Uterus (tissue), 4 donors: ENCODE measurements around the gene EFTUD2. TPM values are rescaled to one million over a fixed set of nuclear protein-coding genes. Genes with fewer than 3 reads are reported as not detected.

Experiments
- DNase-seq, 2 donors: peaks; one replicate each; pipeline ENCODE4 v3.0.0-alpha.2; 2019 to 2020
- H3K27ac ChIP-seq, 2 donors: fragments of 200-600 bp; sonication (generic); 1 replicate in 1 of 2; 2 replicates in 1 of 2; pipeline ENCODE4 v1.5.1; 2016 to 2018
- H3K27me3 ChIP-seq, 2 donors: fragments of 200-600 bp; sonication (generic); one replicate each; pipeline ENCODE4 v1.5.1; 2018 to 2019; ENCODE audit warnings: control low read depth in 1 of 2
- H3K36me3 ChIP-seq, 2 donors: fragments of 200-600 bp; sonication (generic); one replicate each; pipeline ENCODE4 v1.5.1; 2019; ENCODE audit warnings: control low read depth in 1 of 2
- H3K4me1 ChIP-seq, 2 donors: fragments of 200-600 bp; sonication (generic); one replicate each; pipeline ENCODE4 v1.5.1; 2018 to 2019; ENCODE audit warnings: control low read depth in 1 of 2
- H3K4me3 ChIP-seq, 2 donors: fragments of 200-600 bp; sonication (generic); 1 replicate in 1 of 2; 2 replicates in 1 of 2; pipeline ENCODE4 v1.5.1; 2018 to 2019; ENCODE audit warnings: mild to moderate bottlenecking in 1 of 2
- H3K9me3 ChIP-seq, 2 donors: fragments of 200-600 bp; sonication (generic); one replicate each; pipeline ENCODE4 v1.5.1; 2019; ENCODE audit warnings: control low read depth in 1 of 2
- CTCF ChIP-seq, 4 experiments: fragments of 200-600 bp in 2 of 4; fragments of 450-650 bp in 2 of 4; sonication (generic) in 2 of 4; IDR thresholded peaks; one replicate each; pipeline ENCODE4 v1.5.1; 2016 to 2019; ENCODE audit warnings: antibody characterized with exemption in 4 of 4, mild to moderate bottlenecking in 2 of 4, moderate library complexity in 1 of 4
- POLR2A ChIP-seq, 2 donors: fragments of 450-650 bp; IDR thresholded peaks; one replicate each; pipeline ENCODE4 v1.6.1; 2016; ENCODE audit warnings: antibody characterized with exemption in 2 of 2, mild to moderate bottlenecking in 1 of 2, moderate library complexity in 1 of 2
- intact Hi-C: fragments of 100-400 bp; cut with DNase I; formaldehyde crosslinking; loops from one replicate; pipeline ENCODE4 v1.15.1; 2023; ENCODE audit warnings: low total_unique reads
- total RNA-seq, 4 donors: library from RNA; depleted of rRNA in 3 of 4; stranded (reverse); fragments of >200 nt in 3 of 4; gene quantifications; one replicate each; pipeline versions ENCODE4 v1.1.0 to v1.2.4, GENCODE V29; 2014 to 2023
- donor health status: DM: yes; HTN: yes; CAD: no.

The EFTUD2 gene
- total RNA-seq, 4 donors from 2014 or later = 12.4 to 129 (median 64.7) TPM

- no peaks in the 10 kb centered on the region for H3K27me3 ChIP-seq
- no peak for DNase-seq
- no peaks in the 10 kb centered on the region for H3K36me3 ChIP-seq
- intact Hi-C loops = no loop called here
- no peak overlapping the region for H3K27ac ChIP-seq
- no peak overlapping the region for H3K4me3 ChIP-seq
- H3K4me1 ChIP-seq = no peaks in the 10 kb centered on the region
- TF ChIP-seq POLR2A (IDR thresholded peaks at IDR 0.05) = no peak
- TF ChIP-seq CTCF (IDR thresholded peaks at IDR 0.05) = no peak
- H3K9me3 ChIP-seq = no peaks in the 10 kb centered on the region
These were observed 62.0 kb downstream of the EFTUD2 start for GRCh38 chr17:44837196-44837595.

- intact Hi-C loops = no loop called here
- no peaks in the 10 kb centered on the region for H3K27me3 ChIP-seq
- no peak overlapping the region for H3K4me3 ChIP-seq
- H3K36me3 ChIP-seq = no peaks in the 10 kb centered on the region
- DNase-seq = no peak
- TF ChIP-seq POLR2A (IDR thresholded peaks at IDR 0.05) (no peak), CTCF (IDR thresholded peaks at IDR 0.05) (no peak)
- no peaks in the 10 kb centered on the region for H3K4me1 ChIP-seq
- no peak overlapping the region for H3K27ac ChIP-seq
- no peaks in the 10 kb centered on the region for H3K9me3 ChIP-seq
These were observed 66.4 kb downstream of the EFTUD2 start for GRCh38 chr17:44832805-44833204.

- H3K36me3 ChIP-seq = no peaks in the 10 kb centered on the region
- H3K27ac ChIP-seq = peak overlapping the region; percentile 98
- DNase-seq = no peak
- no peaks in the 10 kb centered on the region for H3K4me1 ChIP-seq
- no peaks in the 10 kb centered on the region for H3K27me3 ChIP-seq
- H3K4me3 ChIP-seq = no peak overlapping the region
- TF ChIP-seq POLR2A (IDR thresholded peaks at IDR 0.05) (no peak), CTCF (IDR thresholded peaks at IDR 0.05) (no peak)
- intact Hi-C loops = no loop called here
- no peaks in the 10 kb centered on the region for H3K9me3 ChIP-seq
These were observed 67.9 kb downstream of the EFTUD2 start for GRCh38 chr17:44831371-44831770.

GRCh38 chr17:44830359-44831288 is 68.6 kb downstream of the EFTUD2 start:
- H3K4me1 ChIP-seq = no peaks in the 10 kb centered on the region
- no peaks in the 10 kb centered on the region for H3K9me3 ChIP-seq
- H3K4me3 ChIP-seq = peak overlapping the region; percentile 49 to 66
- intact Hi-C loops = no loop called here
- H3K36me3 ChIP-seq = no peaks in the 10 kb centered on the region
- H3K27me3 ChIP-seq = no peaks in the 10 kb centered on the region
- peak in 1 of 2 donors; percentile 1 for TF ChIP-seq POLR2A (IDR thresholded peaks at IDR 0.05)
- no peak for TF ChIP-seq CTCF (IDR thresholded peaks at IDR 0.05)
- DNase-seq = peak; percentile 43 to 59
- peak overlapping the region; percentile 98 for H3K27ac ChIP-seq
